ENCODE measurements around the gene EDRF1. TPM values are rescaled to one million over a fixed set of nuclear protein-coding genes. Genes with fewer than 3 reads are reported as not detected.
A peak's percentile ranks its signal among the peaks of the same experiment; 100 is the strongest.

Gene EDRF1
- total and polyA plus RNA-seq, 3 experiments from 2014 or later = 13.1 to 33.5 (median 32.5) TPM

DNA sequence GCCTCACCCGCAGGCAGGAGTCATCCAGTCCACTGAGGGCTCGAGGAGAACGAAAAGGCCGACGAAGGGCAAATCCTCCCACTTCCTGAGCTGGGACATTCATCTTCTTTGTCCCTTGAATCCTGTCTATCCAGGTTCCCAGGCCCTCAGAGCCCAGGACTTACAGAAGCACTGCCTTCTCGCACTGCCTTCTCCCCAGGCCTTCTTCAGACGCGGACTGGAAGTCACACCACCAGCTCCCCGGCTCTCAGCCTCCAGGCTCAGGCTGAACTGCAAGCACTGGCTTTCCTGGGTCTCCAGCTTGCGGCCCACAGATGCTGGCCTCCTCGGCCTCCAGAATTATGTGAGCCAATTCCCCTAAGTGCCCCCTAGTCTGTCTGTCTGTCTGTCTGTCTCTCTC, 62.5 kb downstream of the EDRF1 start:
- Histone ChIP-seq H3K4me3 (ENCODE audit: low read length) (no peak overlapping the region), H3K27ac (ENCODE audit: low read depth, low read length) (no peak overlapping the region), H3K36me3 (ENCODE audit: insufficient read depth, low read length) (no peaks in the 10 kb centered on the region), H3K9me3 (ENCODE audit: low read length) (no peaks in the 10 kb centered on the region), H3K4me1 (ENCODE audit: insufficient read depth, low read length) (no peaks in the 10 kb centered on the region), H3K27me3 (ENCODE audit: insufficient read depth, low read length, poor library complexity, severe bottlenecking) (no peaks in the 10 kb centered on the region)
- ChIA-PET CTCF (no interaction called here), POLR2A (no interaction called here)
- H3K27ac Mint-ChIP-seq = peak overlapping the region in 1 of 8 donors; percentile 50
- H3K36me3 Mint-ChIP-seq = peaks cover 0 to 3% (median 2%) of the 10 kb centered on the region in 3 donors
- peaks cover under 1 to 5% (median 1%) of the 10 kb centered on the region in 3 donors for H3K4me1 Mint-ChIP-seq
- no peak for DNase-seq
- no peaks in the 10 kb centered on the region for H3K27me3 Mint-ChIP-seq
- no peak overlapping the region for H3K4me3 Mint-ChIP-seq
- peaks cover 0 to 2% (median 0%) of the 10 kb centered on the region in 5 donors for H3K9me3 Mint-ChIP-seq

DNA sequence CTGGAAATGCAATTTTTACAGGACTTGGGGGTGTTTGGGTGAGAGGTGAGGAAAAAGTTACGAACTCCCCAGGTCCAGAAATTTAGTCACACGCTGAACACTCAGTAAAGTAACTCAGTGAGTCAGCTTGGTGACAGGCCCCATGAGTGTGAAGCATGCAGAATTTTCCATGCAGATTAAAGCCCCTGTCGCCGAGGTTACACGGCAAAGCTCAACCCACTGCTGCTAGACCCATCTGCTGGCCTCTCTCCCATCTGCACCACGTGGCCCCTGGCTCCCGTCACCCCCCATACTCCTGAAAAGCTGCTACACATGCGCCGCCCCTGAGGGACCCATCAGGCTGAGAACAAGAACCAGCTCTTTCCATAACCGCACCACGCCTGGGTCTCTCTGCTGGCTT, 63.1 kb downstream of the EDRF1 start:
- Mint-ChIP-seq H3K4me1 (peaks cover 5 to 10% (median 7%) of the 10 kb centered on the region in 3 donors), H3K27ac (no peak overlapping the region), H3K9me3 (peaks cover 0 to 2% (median 0%) of the 10 kb centered on the region in 5 donors), H3K4me3 (no peak overlapping the region), H3K27me3 (no peaks in the 10 kb centered on the region), H3K36me3 (peaks cover 0 to 5% (median 3%) of the 10 kb centered on the region in 3 donors)
- Histone ChIP-seq H3K27ac (ENCODE audit: low read depth, low read length) (no peak overlapping the region), H3K36me3 (ENCODE audit: insufficient read depth, low read length) (no peaks in the 10 kb centered on the region), H3K4me3 (ENCODE audit: low read length) (no peak overlapping the region), H3K4me1 (ENCODE audit: insufficient read depth, low read length) (no peaks in the 10 kb centered on the region), H3K27me3 (ENCODE audit: insufficient read depth, low read length, poor library complexity, severe bottlenecking) (no peaks in the 10 kb centered on the region), H3K9me3 (ENCODE audit: low read length) (no peaks in the 10 kb centered on the region)
- ChIA-PET CTCF (no interaction called here), POLR2A (no interaction called here)
- no peak for DNase-seq

GRCh38 chr10:125783408-125783807, 63.9 kb downstream of the EDRF1 start:
- CTCF ChIA-PET = no interaction called here
- Histone ChIP-seq H3K9me3 (ENCODE audit: low read length) (no peaks in the 10 kb centered on the region), H3K4me3 (ENCODE audit: low read length) (no peak overlapping the region), H3K27me3 (ENCODE audit: insufficient read depth, low read length, poor library complexity, severe bottlenecking) (no peaks in the 10 kb centered on the region), H3K4me1 (ENCODE audit: insufficient read depth, low read length) (peaks cover 7% of the 10 kb centered on the region), H3K36me3 (ENCODE audit: insufficient read depth, low read length) (no peaks in the 10 kb centered on the region), H3K27ac (ENCODE audit: low read depth, low read length) (no peak overlapping the region)
- peaks cover 0 to 11% (median 3%) of the 10 kb centered on the region in 3 donors for H3K36me3 Mint-ChIP-seq
- DNase-seq = no peak
- H3K4me3 Mint-ChIP-seq = no peak overlapping the region
- H3K27me3 Mint-ChIP-seq = no peaks in the 10 kb centered on the region
- no peak overlapping the region for H3K27ac Mint-ChIP-seq
- POLR2A ChIA-PET = no interaction called here
- H3K9me3 Mint-ChIP-seq = peaks cover 0 to 2% (median 0%) of the 10 kb centered on the region in 5 donors
- H3K4me1 Mint-ChIP-seq = peaks cover 13 to 18% (median 15%) of the 10 kb centered on the region in 3 donors

GRCh38 chr10:125783957-125784356, 64.4 kb downstream of the EDRF1 start:
- peaks cover 0 to 16% (median 3%) of the 10 kb centered on the region in 3 donors for H3K36me3 Mint-ChIP-seq
- CTCF ChIA-PET = no interaction called here
- no peaks in the 10 kb centered on the region for H3K27me3 Mint-ChIP-seq
- Histone ChIP-seq H3K27me3 (ENCODE audit: insufficient read depth, low read length, poor library complexity, severe bottlenecking) (no peaks in the 10 kb centered on the region), H3K27ac (ENCODE audit: low read depth, low read length) (no peak overlapping the region), H3K36me3 (ENCODE audit: insufficient read depth, low read length) (no peaks in the 10 kb centered on the region), H3K4me3 (ENCODE audit: low read length) (no peak overlapping the region), H3K4me1 (ENCODE audit: insufficient read depth, low read length) (peaks cover 10% of the 10 kb centered on the region), H3K9me3 (ENCODE audit: low read length) (no peaks in the 10 kb centered on the region)
- H3K4me3 Mint-ChIP-seq = no peak overlapping the region
- peaks cover 0 to 2% (median 0%) of the 10 kb centered on the region in 5 donors for H3K9me3 Mint-ChIP-seq
- H3K27ac Mint-ChIP-seq = peak overlapping the region in 1 of 8 donors; percentile 75
- H3K4me1 Mint-ChIP-seq = peaks cover 17 to 21% (median 20%) of the 10 kb centered on the region in 3 donors
- no peak for DNase-seq
- POLR2A ChIA-PET = interaction anchor here (0.7 kb wide), 1 partner anchor 37 kb away, joined by 3 read pairs; no protein-coding TSS in a partner anchor

DNA sequence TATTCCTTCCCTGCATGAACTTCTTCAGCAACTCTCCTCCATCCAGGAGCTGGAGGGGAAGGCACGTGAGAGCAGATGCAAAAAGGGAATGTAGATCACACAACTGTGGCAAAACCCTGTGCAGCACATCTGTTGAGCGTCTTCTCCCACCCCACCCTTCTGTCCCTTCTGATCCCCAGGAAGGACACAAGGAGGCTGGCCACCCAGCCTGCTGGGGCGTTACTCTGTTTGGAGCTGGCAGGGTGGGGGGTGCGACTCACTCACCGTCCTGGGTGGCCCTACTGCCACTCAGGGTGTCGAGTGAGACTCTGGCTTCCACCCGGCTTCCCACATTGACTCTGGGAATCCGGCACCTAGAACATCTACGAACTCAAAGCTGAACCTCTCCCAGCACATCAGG, 66.3 kb downstream of the EDRF1 start:
- H3K4me1 ChIP-seq (ENCODE audit: insufficient read depth, low read length) = peaks cover 10% of the 10 kb centered on the region
- no peak overlapping the region for H3K27ac ChIP-seq (ENCODE audit: low read depth, low read length)
- ChIA-PET POLR2A (no interaction called here), CTCF (interaction anchor here (1.0 kb wide), 1 partner anchor 11 kb away, joined by 4 read pairs; no protein-coding TSS in a partner anchor)
- H3K9me3 ChIP-seq (ENCODE audit: low read length) = no peaks in the 10 kb centered on the region
- H3K36me3 ChIP-seq (ENCODE audit: insufficient read depth, low read length) = no peaks in the 10 kb centered on the region
- H3K27me3 Mint-ChIP-seq = no peaks in the 10 kb centered on the region
- DNase-seq = no peak
- peak overlapping the region in 1 of 8 donors; percentile 17 for H3K27ac Mint-ChIP-seq
- no peaks in the 10 kb centered on the region for H3K27me3 ChIP-seq (ENCODE audit: insufficient read depth, low read length, poor library complexity, severe bottlenecking)
- peaks cover 23 to 32% (median 26%) of the 10 kb centered on the region in 3 donors for H3K4me1 Mint-ChIP-seq
- no peak overlapping the region for H3K4me3 Mint-ChIP-seq
- peaks cover 0 to 2% (median 0%) of the 10 kb centered on the region in 5 donors for H3K9me3 Mint-ChIP-seq
- peaks cover 2 to 27% (median 3%) of the 10 kb centered on the region in 3 donors for H3K36me3 Mint-ChIP-seq
- no peak overlapping the region for H3K4me3 ChIP-seq (ENCODE audit: low read length)

GRCh38 chr10:125788156-125789034, 68.9 kb downstream of the EDRF1 start:
- H3K4me3 ChIP-seq (ENCODE audit: low read length) = no peak overlapping the region
- Mint-ChIP-seq H3K36me3 (peaks cover 3 to 48% (median 9%) of the 10 kb centered on the region in 3 donors), H3K27me3 (no peaks in the 10 kb centered on the region), H3K4me1 (peaks cover 29 to 37% (median 31%) of the 10 kb centered on the region in 3 donors), H3K4me3 (peak overlapping the region in 5 of 7 donors; percentile 7 to 50 (median 42)), H3K27ac (peak overlapping the region; percentile 58 to 91 (median 82)), H3K9me3 (peaks cover 0 to 2% (median 0%) of the 10 kb centered on the region in 5 donors)
- no peaks in the 10 kb centered on the region for H3K27me3 ChIP-seq (ENCODE audit: insufficient read depth, low read length, poor library complexity, severe bottlenecking)
- no peak overlapping the region for H3K27ac ChIP-seq (ENCODE audit: low read depth, low read length)
- H3K4me1 ChIP-seq (ENCODE audit: insufficient read depth, low read length) = peaks cover 10% of the 10 kb centered on the region
- CTCF ChIA-PET = no interaction called here
- H3K9me3 ChIP-seq (ENCODE audit: low read length) = no peaks in the 10 kb centered on the region
- H3K36me3 ChIP-seq (ENCODE audit: insufficient read depth, low read length) = peaks cover 5% of the 10 kb centered on the region
- no peak for DNase-seq
- POLR2A ChIA-PET = interaction anchor here (0.6 to 1.1 kb wide), 3 partner anchors 35 to 69 kb away, joined by 4 to 5 read pairs (median 4); partner anchors contain the start of genes BCCIP and UROS

DNA sequence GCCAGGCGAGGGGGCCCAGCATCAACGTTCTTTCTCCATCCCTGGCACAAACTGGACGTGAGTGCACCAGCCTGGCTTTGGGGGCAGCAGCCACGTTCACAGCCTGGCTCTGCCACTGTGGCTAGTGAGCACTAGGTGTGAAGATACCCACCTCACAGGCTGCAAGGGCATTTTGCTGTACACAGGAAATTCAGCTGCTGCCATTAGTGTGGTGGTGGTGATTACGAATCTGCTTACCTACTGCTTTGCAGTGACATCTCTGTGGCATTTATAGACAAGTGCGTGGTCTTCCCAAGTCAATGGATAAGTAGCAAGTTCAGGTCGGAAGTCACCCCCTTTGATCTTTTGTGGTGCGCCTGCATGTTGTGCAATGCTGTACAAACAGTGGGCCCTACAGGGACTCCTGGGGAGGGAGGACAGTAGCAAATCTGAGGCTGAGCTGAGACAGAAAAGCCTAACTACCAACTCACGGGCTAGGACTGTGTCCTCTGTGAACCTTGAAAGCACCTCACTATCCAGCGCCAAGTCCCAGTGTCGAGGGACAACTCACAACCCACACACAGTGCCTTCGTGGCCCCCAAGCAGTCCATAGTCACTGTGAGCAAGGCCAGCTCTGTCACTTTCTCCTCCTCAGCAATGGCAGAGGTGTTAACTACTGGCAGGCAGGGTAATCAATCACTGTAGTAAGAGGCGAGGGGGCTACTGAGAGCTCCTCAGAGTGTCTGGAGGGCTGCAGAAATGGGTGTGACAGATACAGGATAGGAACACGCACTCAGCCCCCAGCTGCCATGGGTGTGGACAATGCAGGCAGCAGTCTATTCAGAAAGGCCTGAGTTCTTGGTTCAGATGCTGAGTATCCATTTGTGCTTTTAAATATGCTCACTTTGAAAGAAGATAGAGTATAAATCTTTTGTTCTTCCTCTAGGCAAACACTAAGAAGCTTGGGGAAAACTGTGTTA, 73.1 kb downstream of the EDRF1 start:
- DNase-seq = peak in 1 of 5 donors; percentile 54
- Histone ChIP-seq H3K27me3 (ENCODE audit: insufficient read depth, low read length, poor library complexity, severe bottlenecking) (no peaks in the 10 kb centered on the region), H3K9me3 (ENCODE audit: low read length) (no peaks in the 10 kb centered on the region), H3K4me1 (ENCODE audit: insufficient read depth, low read length) (peaks cover 10% of the 10 kb centered on the region), H3K4me3 (ENCODE audit: low read length) (no peak overlapping the region), H3K36me3 (ENCODE audit: insufficient read depth, low read length) (peaks cover 9% of the 10 kb centered on the region), H3K27ac (ENCODE audit: low read depth, low read length) (no peak overlapping the region)
- peaks cover 0 to 78% (median 19%) of the 10 kb centered on the region in 3 donors for H3K36me3 Mint-ChIP-seq
- no peaks in the 10 kb centered on the region for H3K27me3 Mint-ChIP-seq
- H3K9me3 Mint-ChIP-seq = no peaks in the 10 kb centered on the region
- ChIA-PET POLR2A (no interaction called here), CTCF (no interaction called here)
- peak overlapping the region in 7 of 8 donors; percentile 45 to 89 (median 85) for H3K27ac Mint-ChIP-seq
- no peak overlapping the region for H3K4me3 Mint-ChIP-seq
- H3K4me1 Mint-ChIP-seq = peaks cover 21 to 30% (median 24%) of the 10 kb centered on the region in 3 donors
